Left ventricle myocardium inferior (tissue), 1 donor: ENCODE results near the gene HSD17B1. TPM values are rescaled to one million over a fixed set of nuclear protein-coding genes. Genes with fewer than 3 reads are reported as not detected.

Experiments
- DNase-seq: peaks from one replicate; pipeline ENCODE4 v3.0.0-alpha.2; 2020
- H3K27ac ChIP-seq: fragments of 200-600 bp; replicated peaks from 2 replicates; pipeline ENCODE4 v1.8.0; 2021
- H3K27me3 ChIP-seq: fragments of 200-600 bp; 2 replicates; pipeline ENCODE4 v1.8.0; 2021; ENCODE audit warnings: low read depth
- H3K36me3 ChIP-seq: fragments of 200-600 bp; 2 replicates; pipeline ENCODE4 v1.8.0; 2021
- H3K4me1 ChIP-seq: fragments of 200-600 bp; 2 replicates; pipeline ENCODE4 v1.8.0; 2021
- H3K4me3 ChIP-seq: fragments of 200-600 bp; 2 replicates; pipeline ENCODE4 v1.8.0; 2021; ENCODE audit warnings: mild to moderate bottlenecking, moderate library complexity
- H3K9me3 ChIP-seq: fragments of 200-600 bp; replicated peaks from 2 replicates; pipeline ENCODE4 v1.8.0; 2021
- CTCF ChIP-seq: fragments of 200-600 bp; IDR thresholded peaks from 2 replicates; pipeline ENCODE4 v1.8.0; 2021; ENCODE audit warnings: antibody characterized with exemption, mild to moderate bottlenecking, borderline replicate concordance
- intact Hi-C: fragments of 100-400 bp; cut with micrococcal nuclease; formaldehyde crosslinking; loops from one replicate; pipeline ENCODE4 v1.11.0; 2022
- total RNA-seq: library from RNA; stranded (reverse); fragmentation: NEBNext Ultra II Directional; extraction: Animal tissue kit (Norgen Biotek cat#: 25700); gene quantifications from one replicate; pipeline ENCODE4 v1.2.1, GENCODE V29; 2021
- donor health status: DM: no; HTN: yes; CAD: no; lungs with severe emphysema.

HSD17B1 gene
- total RNA-seq, 1 donor from 2014 or later: 0.99 TPM

- peak overlapping the region; percentile 91 for H3K27ac ChIP-seq
- H3K4me1 ChIP-seq: peaks cover 40% of the 10 kb centered on the region
- TF ChIP-seq CTCF: peak; percentile 72
- peak overlapping the region; percentile 69 for H3K4me3 ChIP-seq
- peak; percentile 72 for DNase-seq
- no peaks in the 10 kb centered on the region for H3K9me3 ChIP-seq
- H3K27me3 ChIP-seq: no peaks in the 10 kb centered on the region
- intact Hi-C loops: no loop called here
- H3K36me3 ChIP-seq: no peaks in the 10 kb centered on the region
These were observed 21.0 kb upstream of the HSD17B1 start for GRCh38 chr17:42531455-42532354.

- Histone ChIP-seq H3K4me1 (peaks cover 41% of the 10 kb centered on the region), H3K9me3 (no peaks in the 10 kb centered on the region), H3K4me3 (peak overlapping the region; percentile 79), H3K36me3 (peaks cover 23% of the 10 kb centered on the region), H3K27ac (peak overlapping the region; percentile 97), H3K27me3 (no peaks in the 10 kb centered on the region)
- TF ChIP-seq CTCF: no peak
- intact Hi-C loops: no loop called here
- DNase-seq: no peak
These were observed 17.3 kb upstream of the HSD17B1 start for GRCh38 chr17:42535155-42536047.

GRCh38 chr17:42536048-42536371, 16.7 kb upstream of the HSD17B1 start, which contains the start of gene NAGLU:
NAGLU (plus strand) TSS chr17:42536241; CDS start chr17:42536273, 32 bp downstream.
- DNase-seq: peak; percentile 98
- Histone ChIP-seq H3K27me3 (no peaks in the 10 kb centered on the region), H3K4me1 (peaks cover 41% of the 10 kb centered on the region), H3K9me3 (no peaks in the 10 kb centered on the region), H3K27ac (peak within 1 kb of the TSS; percentile 97), H3K4me3 (peak within 1 kb of the TSS; percentile 79), H3K36me3 (peaks cover 26% of the 10 kb centered on the region)
- TF ChIP-seq CTCF: no peak
- intact Hi-C loops: no loop called here

GRCh38 chr17:42536372-42537155, 16.2 kb upstream of the HSD17B1 start:
- Histone ChIP-seq H3K4me1 (peaks cover 38% of the 10 kb centered on the region), H3K36me3 (peaks cover 30% of the 10 kb centered on the region), H3K27me3 (no peaks in the 10 kb centered on the region), H3K27ac (peak overlapping the region; percentile 97), H3K9me3 (no peaks in the 10 kb centered on the region), H3K4me3 (peak overlapping the region; percentile 79)
- peak; percentile 88 for DNase-seq
- intact Hi-C loops: no loop called here
- TF ChIP-seq CTCF: no peak
